ENCODE results near the gene DSP. TPM values are rescaled to one million over a fixed set of nuclear protein-coding genes. Genes with fewer than 3 reads are reported as not detected.

DSP gene
- total and polyA plus RNA-seq, 10 of the 15 experiments (the other 5 are each of a cell fraction or from before 2014, with no cell fraction given): under 0.01 to 0.36 (median 0.04) TPM; not detected in 4

DNA sequence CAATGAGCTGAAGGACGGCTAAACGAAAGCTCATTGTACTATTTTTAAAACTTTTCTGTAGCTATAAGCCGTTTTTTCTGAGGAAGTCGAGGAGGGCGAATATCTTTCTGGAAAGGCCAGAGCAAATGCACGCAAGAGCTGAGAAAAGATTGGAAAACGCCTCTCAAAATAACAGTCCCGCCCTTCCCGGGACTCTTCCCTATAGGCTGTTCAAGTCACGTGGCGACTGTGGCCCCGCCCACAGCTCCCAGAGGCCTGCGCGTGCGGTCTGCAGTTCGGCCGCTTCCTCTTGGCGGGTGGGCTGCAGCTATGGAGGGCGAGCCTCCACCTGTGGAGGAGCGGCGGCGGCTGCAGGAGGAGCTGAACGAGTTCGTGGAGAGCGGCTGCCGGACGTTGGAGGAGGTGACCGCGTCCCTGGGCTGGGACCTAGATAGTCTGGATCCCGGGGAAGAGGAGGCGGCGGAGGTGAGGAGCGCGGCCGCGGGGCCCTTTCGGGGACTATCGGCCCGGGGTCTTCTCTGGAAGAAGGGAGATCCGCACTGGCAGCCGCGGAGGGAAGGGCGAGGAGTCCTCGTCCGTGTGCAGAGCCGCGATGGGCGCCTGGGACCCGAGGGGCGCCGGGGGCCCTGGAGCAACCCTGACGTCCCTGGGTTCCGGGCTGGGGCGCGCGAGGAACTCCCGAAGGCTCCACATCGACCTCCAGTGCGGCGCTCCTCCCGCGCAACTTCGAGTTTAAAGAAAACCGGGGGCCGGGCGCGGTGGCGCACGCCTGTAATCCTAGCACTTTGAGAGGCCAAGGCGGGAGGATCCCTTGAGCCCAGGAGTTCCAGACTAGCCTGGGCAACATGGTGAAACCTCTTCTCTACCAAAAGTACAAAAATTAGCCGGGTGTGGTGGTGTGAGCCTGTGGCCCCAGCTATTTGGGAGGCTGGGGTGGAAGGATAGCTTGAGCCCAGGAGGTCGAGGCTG lies 48.8 kb downstream of the DSP start, which contains the start of gene SNRNP48 (continued):
- peak; percentile 79 for TF ChIP-seq RUNX3 (IDR thresholded peaks at IDR 0.05; ENCODE audit: low read length)
- peak; percentile 95 for TF ChIP-seq POLR2A (IDR thresholded peaks at IDR 0.05; ENCODE audit: low read depth, low read length)
- TF ChIP-seq, protein P1, sequence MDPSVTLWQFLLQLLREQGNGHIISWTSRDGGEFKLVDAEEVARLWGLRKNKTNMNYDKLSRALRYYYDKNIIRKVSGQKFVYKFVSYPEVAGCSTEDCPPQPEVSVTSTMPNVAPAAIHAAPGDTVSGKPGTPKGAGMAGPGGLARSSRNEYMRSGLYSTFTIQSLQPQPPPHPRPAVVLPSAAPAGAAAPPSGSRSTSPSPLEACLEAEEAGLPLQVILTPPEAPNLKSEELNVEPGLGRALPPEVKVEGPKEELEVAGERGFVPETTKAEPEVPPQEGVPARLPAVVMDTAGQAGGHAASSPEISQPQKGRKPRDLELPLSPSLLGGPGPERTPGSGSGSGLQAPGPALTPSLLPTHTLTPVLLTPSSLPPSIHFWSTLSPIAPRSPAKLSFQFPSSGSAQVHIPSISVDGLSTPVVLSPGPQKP (IDR thresholded peaks at IDR 0.05; ENCODE audit: low read depth, low read length): no peak
- TF ChIP-seq HDAC6 (IDR thresholded peaks at IDR 0.05; ENCODE audit: unreplicated experiment): no peak
- TF ChIP-seq CHD2 (IDR thresholded peaks at IDR 0.05; ENCODE audit: borderline replicate concordance, low read depth, low read length): 0 out of 2 replicates have a peak, but pooled peaks have one; percentile 55
- TF ChIP-seq NR2C1 (IDR thresholded peaks at IDR 0.05): no peak
- no peak for TF ChIP-seq FOXK2 (IDR thresholded peaks at IDR 0.05)
- no peak for TF ChIP-seq SREBF1 (IDR thresholded peaks at IDR 0.05; ENCODE audit: low read length)
- TF ChIP-seq SUZ12 (IDR thresholded peaks at IDR 0.05; ENCODE audit: unreplicated experiment): no peak
- TF ChIP-seq, protein P2, sequence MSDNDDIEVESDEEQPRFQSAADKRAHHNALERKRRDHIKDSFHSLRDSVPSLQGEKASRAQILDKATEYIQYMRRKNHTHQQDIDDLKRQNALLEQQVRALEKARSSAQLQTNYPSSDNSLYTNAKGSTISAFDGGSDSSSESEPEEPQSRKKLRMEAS (IDR thresholded peaks at IDR 0.05; ENCODE audit: low read depth, low read length): peak; percentile 92
- no peak for TF ChIP-seq MEF2A (IDR thresholded peaks at IDR 0.05; ENCODE audit: insufficient read depth, low read depth, low read length)
- no peak for TF ChIP-seq ATF7 (IDR thresholded peaks at IDR 0.05; ENCODE audit: low read depth)
- peak; percentile 48 for TF ChIP-seq NRF1 (conservative IDR thresholded peaks at IDR 0.05; ENCODE audit: low read depth, low read length)
- TF ChIP-seq POU2F2 (IDR thresholded peaks at IDR 0.05; ENCODE audit: borderline replicate concordance, low read depth, low read length): peak; percentile 63; the same call in 1 of the 3 replicates
- TF ChIP-seq, protein P3, sequence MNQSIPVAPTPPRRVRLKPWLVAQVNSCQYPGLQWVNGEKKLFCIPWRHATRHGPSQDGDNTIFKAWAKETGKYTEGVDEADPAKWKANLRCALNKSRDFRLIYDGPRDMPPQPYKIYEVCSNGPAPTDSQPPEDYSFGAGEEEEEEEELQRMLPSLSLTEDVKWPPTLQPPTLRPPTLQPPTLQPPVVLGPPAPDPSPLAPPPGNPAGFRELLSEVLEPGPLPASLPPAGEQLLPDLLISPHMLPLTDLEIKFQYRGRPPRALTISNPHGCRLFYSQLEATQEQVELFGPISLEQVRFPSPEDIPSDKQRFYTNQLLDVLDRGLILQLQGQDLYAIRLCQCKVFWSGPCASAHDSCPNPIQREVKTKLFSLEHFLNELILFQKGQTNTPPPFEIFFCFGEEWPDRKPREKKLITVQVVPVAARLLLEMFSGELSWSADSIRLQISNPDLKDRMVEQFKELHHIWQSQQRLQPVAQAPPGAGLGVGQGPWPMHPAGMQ (IDR thresholded peaks at IDR 0.05; ENCODE audit: borderline replicate concordance): no peak
- TF ChIP-seq, protein P4, sequence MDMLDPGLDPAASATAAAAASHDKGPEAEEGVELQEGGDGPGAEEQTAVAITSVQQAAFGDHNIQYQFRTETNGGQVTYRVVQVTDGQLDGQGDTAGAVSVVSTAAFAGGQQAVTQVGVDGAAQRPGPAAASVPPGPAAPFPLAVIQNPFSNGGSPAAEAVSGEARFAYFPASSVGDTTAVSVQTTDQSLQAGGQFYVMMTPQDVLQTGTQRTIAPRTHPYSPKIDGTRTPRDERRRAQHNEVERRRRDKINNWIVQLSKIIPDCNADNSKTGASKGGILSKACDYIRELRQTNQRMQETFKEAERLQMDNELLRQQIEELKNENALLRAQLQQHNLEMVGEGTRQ (IDR thresholded peaks at IDR 0.05; ENCODE audit: borderline replicate concordance, low read depth, low read length): peak; percentile 86
- peak; percentile 33 for TF ChIP-seq MEF2B (IDR thresholded peaks at IDR 0.05; ENCODE audit: partially characterized antibody, poor library complexity, severe bottlenecking)
- TF ChIP-seq MYC (IDR thresholded peaks at IDR 0.05; ENCODE audit: insufficient read depth, insufficient read length, insufficient replicate concordance, low read length, severe bottlenecking): no peak
- peak; percentile 88 for TF ChIP-seq SP1 (IDR thresholded peaks at IDR 0.05; ENCODE audit: low read depth, low read length)
- TF ChIP-seq, protein P5, sequence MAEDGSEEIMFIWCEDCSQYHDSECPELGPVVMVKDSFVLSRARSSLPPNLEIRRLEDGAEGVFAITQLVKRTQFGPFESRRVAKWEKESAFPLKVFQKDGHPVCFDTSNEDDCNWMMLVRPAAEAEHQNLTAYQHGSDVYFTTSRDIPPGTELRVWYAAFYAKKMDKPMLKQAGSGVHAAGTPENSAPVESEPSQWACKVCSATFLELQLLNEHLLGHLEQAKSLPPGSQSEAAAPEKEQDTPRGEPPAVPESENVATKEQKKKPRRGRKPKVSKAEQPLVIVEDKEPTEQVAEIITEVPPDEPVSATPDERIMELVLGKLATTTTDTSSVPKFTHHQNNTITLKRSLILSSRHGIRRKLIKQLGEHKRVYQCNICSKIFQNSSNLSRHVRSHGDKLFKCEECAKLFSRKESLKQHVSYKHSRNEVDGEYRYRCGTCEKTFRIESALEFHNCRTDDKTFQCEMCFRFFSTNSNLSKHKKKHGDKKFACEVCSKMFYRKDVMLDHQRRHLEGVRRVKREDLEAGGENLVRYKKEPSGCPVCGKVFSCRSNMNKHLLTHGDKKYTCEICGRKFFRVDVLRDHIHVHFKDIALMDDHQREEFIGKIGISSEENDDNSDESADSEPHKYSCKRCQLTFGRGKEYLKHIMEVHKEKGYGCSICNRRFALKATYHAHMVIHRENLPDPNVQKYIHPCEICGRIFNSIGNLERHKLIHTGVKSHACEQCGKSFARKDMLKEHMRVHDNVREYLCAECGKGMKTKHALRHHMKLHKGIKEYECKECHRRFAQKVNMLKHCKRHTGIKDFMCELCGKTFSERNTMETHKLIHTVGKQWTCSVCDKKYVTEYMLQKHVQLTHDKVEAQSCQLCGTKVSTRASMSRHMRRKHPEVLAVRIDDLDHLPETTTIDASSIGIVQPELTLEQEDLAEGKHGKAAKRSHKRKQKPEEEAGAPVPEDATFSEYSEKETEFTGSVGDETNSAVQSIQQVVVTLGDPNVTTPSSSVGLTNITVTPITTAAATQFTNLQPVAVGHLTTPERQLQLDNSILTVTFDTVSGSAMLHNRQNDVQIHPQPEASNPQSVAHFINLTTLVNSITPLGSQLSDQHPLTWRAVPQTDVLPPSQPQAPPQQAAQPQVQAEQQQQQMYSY (CRISPR knock-in tag; IDR thresholded peaks at IDR 0.05): no peak
- TF ChIP-seq MYB (IDR thresholded peaks at IDR 0.05; ENCODE audit: borderline replicate concordance, low read depth, low read length): no peak
- TF ChIP-seq BMI1 (IDR thresholded peaks at IDR 0.05; ENCODE audit: borderline replicate concordance): no peak
